IgD-negative memory B cell (primary cell): ENCODE data around the gene ASTN1. TPM values are rescaled to one million over a fixed set of nuclear protein-coding genes. Genes with fewer than 3 reads are reported as not detected.

ENCODE experiments used
- H3K27ac Mint-ChIP-seq, 3 donors: one replicate each; pipeline ENCODE4 v1.8.0; 2020 to 2022; ENCODE audit warnings: mild to moderate bottlenecking in 3 of 3, mixed read lengths in 3 of 3, moderate library complexity in 1 of 3
- H3K27me3 Mint-ChIP-seq: one replicate; pipeline ENCODE4 v1.8.0; 2021; ENCODE audit warnings: mixed read lengths
- H3K36me3 Mint-ChIP-seq: one replicate; pipeline ENCODE4 v1.8.0; 2020; ENCODE audit warnings: mild to moderate bottlenecking, mixed read lengths
- H3K4me1 Mint-ChIP-seq, 3 donors: one replicate each; pipeline ENCODE4 v1.8.0; 2020 to 2022; ENCODE audit warnings: mixed read lengths in 3 of 3, mild to moderate bottlenecking in 1 of 3
- H3K4me3 Mint-ChIP-seq, 4 donors: one replicate each; pipeline ENCODE4 v1.8.0; 2020 to 2022; ENCODE audit warnings: mild to moderate bottlenecking in 4 of 4, mixed read lengths in 4 of 4, moderate library complexity in 3 of 4
- H3K9me3 Mint-ChIP-seq, 3 donors: one replicate each; pipeline ENCODE4 v1.8.0; 2020 to 2021; ENCODE audit warnings: mixed read lengths in 3 of 3, mild to moderate bottlenecking in 1 of 3
- polyA plus RNA-seq: library from polyadenylated mRNA; unstranded; fragments of 300-500 nt; fragmentation: Illumina TruSeq; gene quantifications from one replicate; pipeline ENCODE4 v1.2.3, GENCODE V29; 2021

Gene ASTN1
- polyA plus RNA-seq, 1 donor from 2014 or later = not detected

DNA sequence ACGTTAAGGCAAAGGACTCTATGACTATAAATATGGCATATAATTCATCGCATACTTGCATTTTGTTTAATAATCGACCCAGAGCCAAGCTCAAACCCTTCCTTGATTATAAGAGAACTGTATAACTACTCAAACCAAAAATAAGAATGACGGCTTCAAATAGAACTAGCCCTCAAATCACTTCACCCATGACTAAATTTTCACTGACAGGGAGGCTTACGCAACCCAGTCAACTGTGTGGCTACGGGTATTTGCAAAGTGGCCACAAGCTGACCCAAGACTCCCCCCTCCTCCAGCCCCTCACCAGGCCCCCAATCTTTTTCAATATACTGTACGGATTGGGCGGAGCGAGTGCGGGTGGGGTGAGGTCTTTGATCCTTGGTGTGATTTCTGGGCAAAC lies 268.3 kb downstream of the ASTN1 start:
- Mint-ChIP-seq H3K27me3 (peaks cover 8% of the 10 kb centered on the region), H3K27ac (no peak overlapping the region)

DNA sequence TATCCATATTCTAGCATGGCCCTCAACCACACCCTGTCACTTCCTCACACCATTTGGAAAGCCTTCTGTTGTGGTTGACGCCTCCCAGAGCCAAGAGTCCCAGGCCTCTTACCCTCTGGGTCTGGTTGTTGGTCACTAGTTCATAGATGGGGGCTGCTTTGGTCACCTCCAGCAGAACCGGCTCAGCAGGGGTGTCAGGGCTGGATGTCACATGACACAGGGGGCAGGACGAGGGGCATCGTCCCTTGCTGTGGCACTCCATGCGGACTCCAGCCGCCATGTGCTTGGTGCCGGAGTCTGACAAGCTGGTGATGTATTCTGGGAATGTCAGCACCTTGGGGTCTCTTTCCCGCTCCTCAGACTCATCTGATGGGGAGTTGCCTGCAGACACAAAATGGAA lies 270.1 kb downstream of the ASTN1 start:
- no peaks in the 10 kb centered on the region for H3K36me3 Mint-ChIP-seq
- H3K4me3 Mint-ChIP-seq = no peak overlapping the region
- H3K9me3 Mint-ChIP-seq = no peaks in the 10 kb centered on the region
- peaks cover 8% of the 10 kb centered on the region for H3K27me3 Mint-ChIP-seq
- no peak overlapping the region for H3K27ac Mint-ChIP-seq
- H3K4me1 Mint-ChIP-seq = peaks cover 3 to 5% (median 4%) of the 10 kb centered on the region in 3 donors

More for the DNA sequence above, 268.3 kb downstream of the ASTN1 start:
- Mint-ChIP-seq H3K4me1 (peaks cover 3 to 5% (median 4%) of the 10 kb centered on the region in 3 donors), H3K36me3 (no peaks in the 10 kb centered on the region), H3K9me3 (no peaks in the 10 kb centered on the region), H3K4me3 (no peak overlapping the region)

DNA sequence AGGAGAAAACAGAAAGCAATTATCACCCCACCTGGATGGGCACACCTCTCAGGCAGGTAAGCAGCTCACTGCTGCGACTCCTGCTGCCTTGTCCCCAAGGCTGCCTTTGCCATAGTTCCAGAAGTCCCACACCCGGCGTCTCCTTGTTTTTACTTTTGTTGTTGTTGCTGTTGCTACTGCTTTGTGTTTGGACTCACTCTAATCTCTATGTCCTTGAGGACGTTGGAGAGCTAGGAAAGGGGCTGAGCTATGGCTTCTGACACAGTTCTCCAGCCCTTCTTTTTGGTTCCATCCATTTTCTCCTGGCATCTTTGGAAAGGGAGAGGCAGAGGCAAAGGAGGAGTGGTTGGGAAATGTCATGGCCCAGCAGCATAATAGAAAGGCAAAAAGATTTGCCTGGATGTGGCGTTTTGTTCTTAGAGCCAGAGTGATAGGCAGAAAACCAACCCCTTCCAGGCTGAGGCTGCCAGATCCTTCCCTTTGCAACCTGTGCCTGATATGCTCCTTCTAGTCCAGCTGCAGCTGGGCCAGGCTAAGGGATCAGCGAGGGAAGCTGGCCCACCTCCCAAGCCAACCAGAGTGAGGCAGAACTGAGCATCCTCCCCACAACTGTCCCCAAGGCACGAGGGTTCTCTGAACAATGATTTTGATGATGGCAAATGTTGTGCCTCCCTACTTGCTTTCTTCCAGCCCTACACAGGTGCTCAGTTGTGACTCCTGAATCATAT lies 270.7 kb downstream of the ASTN1 start:
- Mint-ChIP-seq H3K4me1 (peaks cover 3 to 5% (median 4%) of the 10 kb centered on the region in 3 donors), H3K27ac (no peak overlapping the region), H3K27me3 (peaks cover 8% of the 10 kb centered on the region), H3K4me3 (no peak overlapping the region), H3K9me3 (no peaks in the 10 kb centered on the region), H3K36me3 (no peaks in the 10 kb centered on the region)

DNA sequence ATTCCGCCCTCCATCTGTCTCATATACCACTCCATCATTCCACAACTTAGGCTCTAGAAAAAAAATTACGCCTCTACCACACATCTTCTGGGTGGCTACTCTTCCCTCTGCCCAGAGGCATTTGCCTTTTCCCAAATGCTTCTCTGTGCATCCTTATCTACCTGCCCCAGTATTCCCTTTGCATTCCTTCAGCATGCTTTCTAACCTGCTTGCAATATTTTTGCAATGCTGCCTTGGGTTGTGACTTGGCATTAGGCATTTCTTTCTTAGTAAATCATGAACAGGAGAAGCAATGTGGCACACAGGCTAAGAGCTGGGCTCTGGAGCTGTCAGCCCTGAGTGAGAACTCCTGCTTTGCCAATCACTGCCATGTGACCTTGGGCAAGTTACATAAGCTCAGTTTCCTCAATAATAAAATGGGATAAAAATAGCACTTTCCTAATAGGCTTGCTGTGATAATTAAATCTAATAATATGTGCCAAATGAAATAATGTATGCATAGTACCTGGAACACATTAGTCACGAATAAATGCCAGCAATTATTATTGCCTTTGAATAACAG lies 276.0 kb downstream of the ASTN1 start:
- Mint-ChIP-seq H3K9me3 (peaks cover 0 to 2% (median 0%) of the 10 kb centered on the region in 3 donors), H3K27ac (no peak overlapping the region), H3K4me1 (no peaks in the 10 kb centered on the region), H3K36me3 (no peaks in the 10 kb centered on the region), H3K4me3 (no peak overlapping the region), H3K27me3 (peaks cover 6% of the 10 kb centered on the region)

DNA sequence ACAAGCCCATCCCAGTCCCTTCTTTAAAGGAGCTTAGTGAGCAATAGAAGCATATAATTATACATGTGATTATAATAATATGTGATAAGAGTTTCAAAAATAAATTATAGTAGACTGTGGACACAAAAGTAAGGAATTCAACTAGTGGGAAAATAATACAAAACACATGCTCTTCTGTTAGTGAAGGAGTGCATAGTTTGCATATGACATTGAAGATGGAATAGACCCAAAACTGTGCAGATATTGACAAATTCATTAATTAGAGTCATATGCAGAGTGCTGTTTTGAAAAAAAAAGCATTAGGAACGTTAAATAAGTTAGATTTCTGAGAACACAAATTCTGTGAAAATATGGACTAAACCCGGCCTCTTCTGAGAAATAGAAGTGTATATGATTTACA lies 278.8 kb downstream of the ASTN1 start:
- H3K27me3 Mint-ChIP-seq = peaks cover 6% of the 10 kb centered on the region
- H3K9me3 Mint-ChIP-seq = peaks cover 0 to 2% (median 0%) of the 10 kb centered on the region in 3 donors
- no peak overlapping the region for H3K4me3 Mint-ChIP-seq
- H3K27ac Mint-ChIP-seq = no peak overlapping the region
- no peaks in the 10 kb centered on the region for H3K36me3 Mint-ChIP-seq
- H3K4me1 Mint-ChIP-seq = no peaks in the 10 kb centered on the region

DNA sequence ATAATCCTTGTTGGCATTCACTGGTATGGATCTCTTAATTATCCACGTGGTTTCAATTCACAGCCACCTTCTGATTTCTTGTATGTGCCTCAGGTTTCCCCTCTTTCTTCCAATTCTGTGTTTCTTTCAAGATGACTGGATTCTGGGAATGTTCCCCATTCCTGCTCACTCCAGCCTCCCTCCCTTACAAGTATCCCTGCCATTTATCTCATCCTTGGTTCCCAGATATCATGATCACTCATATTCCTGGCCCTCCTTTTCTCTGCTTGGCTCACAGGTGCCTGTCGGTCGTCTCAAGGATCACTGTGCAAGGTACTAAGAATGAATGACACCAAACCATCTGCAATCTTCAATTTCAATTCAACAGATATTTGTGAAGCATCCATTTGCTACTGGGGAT lies 279.2 kb downstream of the ASTN1 start:
- peaks cover 6% of the 10 kb centered on the region for H3K27me3 Mint-ChIP-seq
- no peaks in the 10 kb centered on the region for H3K36me3 Mint-ChIP-seq
- H3K4me3 Mint-ChIP-seq = no peak overlapping the region
- H3K9me3 Mint-ChIP-seq = peaks cover 0 to 2% (median 0%) of the 10 kb centered on the region in 3 donors
- H3K27ac Mint-ChIP-seq = no peak overlapping the region
- H3K4me1 Mint-ChIP-seq = no peaks in the 10 kb centered on the region

DNA sequence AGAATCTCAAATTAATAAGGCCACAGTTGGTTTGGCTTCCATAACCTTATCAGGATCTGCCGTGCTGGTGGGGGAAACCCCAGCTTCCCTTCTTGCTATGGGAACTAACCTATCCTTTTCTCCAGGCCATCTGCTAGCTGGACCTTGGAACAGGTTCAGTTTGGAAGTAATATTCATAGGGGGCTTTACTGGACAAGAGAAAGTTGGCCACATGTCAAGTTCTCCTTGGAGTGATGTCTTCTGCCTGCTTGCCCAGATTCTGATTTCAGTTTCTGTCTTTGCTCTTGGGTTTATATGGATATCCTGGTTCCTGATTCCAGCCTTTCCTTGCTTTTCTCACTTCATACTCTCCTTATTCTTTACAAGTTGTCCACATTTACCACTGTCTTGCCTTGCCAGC lies 279.6 kb downstream of the ASTN1 start:
- Mint-ChIP-seq H3K27me3 (peaks cover 4% of the 10 kb centered on the region), H3K36me3 (no peaks in the 10 kb centered on the region), H3K9me3 (peaks cover 0 to 2% (median 0%) of the 10 kb centered on the region in 3 donors), H3K27ac (no peak overlapping the region), H3K4me1 (no peaks in the 10 kb centered on the region), H3K4me3 (no peak overlapping the region)

DNA sequence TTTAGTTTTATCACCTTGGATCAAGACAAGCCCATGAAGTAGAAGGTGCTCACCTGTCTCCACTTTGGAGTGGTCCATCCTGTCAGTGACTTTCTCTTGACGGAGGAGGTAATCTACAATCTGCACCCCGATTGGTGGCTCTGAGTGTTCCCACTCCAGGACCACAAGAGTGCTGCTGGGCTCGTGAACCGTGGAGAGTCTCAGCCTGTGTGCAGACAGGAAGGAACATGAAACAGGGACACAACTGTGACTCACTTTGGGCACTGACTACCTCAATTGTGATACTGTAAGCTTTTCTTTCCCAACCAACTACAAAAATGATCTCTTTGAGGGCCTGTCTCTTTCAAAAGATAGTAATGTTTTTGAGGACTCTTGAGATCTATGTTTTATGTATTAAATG lies 280.2 kb downstream of the ASTN1 start:
- Mint-ChIP-seq H3K4me3 (no peak overlapping the region), H3K4me1 (no peaks in the 10 kb centered on the region), H3K9me3 (peaks cover 0 to 2% (median 0%) of the 10 kb centered on the region in 3 donors), H3K27ac (no peak overlapping the region), H3K36me3 (no peaks in the 10 kb centered on the region), H3K27me3 (peaks cover 4% of the 10 kb centered on the region)

DNA sequence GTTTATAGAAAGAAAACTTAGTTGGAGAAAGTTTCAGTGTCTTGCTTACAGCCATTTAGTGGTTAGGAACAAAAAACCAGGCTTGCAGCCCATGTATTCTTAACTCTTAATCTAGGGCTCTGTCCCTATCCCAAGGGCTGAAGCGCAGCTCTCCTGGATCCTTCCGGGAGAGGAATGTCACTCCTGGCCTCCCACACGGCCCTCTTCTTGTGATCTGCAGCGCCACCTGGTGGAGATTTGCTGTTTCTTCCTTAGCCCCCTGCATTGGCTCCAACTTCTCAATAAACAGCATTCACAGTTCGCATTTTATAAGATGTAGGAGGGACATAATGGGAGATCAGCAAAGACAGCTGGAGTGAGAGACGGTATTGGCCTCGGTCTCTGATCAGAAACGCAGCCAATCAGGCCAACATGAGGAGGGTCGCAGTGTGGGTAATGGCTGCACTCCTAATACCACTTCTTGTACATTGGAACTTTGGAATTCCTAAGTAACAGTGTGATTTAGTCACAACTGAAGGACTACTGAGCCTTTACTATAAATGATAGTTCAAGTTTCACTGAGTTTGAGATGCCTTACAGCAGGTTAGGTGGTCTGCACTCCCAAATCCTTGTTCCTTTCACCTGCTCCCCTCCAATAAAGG lies 283.4 kb downstream of the ASTN1 start:
- Mint-ChIP-seq H3K9me3 (no peaks in the 10 kb centered on the region), H3K27ac (no peak overlapping the region), H3K36me3 (no peaks in the 10 kb centered on the region), H3K4me1 (no peaks in the 10 kb centered on the region), H3K27me3 (peaks cover 4% of the 10 kb centered on the region), H3K4me3 (no peak overlapping the region)

DNA sequence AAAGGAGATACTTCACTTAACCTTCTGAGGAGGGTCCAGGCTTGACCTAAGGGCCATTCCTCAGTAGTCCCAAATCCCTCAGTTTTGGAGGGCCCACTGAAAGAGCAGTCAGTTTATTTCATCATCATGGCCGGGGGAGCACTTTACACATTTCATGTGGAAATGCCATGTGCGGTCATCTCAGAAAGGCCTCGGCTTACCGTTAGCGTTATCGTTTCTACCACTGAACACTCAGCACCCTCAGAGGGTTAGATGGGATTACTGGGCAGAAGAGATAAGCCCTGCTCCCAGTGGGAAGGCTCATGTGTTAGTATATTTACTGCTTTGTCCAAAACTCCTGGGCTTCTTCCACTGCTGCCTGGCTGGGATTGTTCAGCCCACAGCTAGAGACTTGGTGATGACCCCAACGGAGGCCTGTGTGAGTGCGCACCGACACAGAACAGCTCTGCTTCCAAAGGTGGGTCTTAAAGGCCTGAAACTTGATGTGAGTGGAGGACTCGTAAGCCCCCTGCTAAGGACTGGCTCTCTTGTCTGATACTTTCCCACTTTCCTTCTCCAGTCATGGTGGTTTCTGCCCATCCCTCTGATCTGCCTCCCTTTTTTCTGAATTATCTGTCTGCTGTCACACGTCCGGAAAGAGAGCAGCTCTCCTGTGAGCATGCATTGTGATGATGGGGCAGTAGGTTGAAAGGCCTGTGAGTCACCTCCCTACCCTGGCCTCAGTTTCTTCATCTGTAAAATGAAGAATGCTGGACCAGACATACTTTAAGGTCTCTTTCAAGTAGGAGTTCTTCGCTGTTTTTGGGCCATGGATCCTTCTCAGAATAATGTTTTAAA lies 284.5 kb downstream of the ASTN1 start:
- Mint-ChIP-seq H3K4me1 (no peaks in the 10 kb centered on the region), H3K27ac (no peak overlapping the region), H3K36me3 (no peaks in the 10 kb centered on the region), H3K27me3 (peaks cover under 1% of the 10 kb centered on the region), H3K4me3 (no peak overlapping the region), H3K9me3 (no peaks in the 10 kb centered on the region)

DNA sequence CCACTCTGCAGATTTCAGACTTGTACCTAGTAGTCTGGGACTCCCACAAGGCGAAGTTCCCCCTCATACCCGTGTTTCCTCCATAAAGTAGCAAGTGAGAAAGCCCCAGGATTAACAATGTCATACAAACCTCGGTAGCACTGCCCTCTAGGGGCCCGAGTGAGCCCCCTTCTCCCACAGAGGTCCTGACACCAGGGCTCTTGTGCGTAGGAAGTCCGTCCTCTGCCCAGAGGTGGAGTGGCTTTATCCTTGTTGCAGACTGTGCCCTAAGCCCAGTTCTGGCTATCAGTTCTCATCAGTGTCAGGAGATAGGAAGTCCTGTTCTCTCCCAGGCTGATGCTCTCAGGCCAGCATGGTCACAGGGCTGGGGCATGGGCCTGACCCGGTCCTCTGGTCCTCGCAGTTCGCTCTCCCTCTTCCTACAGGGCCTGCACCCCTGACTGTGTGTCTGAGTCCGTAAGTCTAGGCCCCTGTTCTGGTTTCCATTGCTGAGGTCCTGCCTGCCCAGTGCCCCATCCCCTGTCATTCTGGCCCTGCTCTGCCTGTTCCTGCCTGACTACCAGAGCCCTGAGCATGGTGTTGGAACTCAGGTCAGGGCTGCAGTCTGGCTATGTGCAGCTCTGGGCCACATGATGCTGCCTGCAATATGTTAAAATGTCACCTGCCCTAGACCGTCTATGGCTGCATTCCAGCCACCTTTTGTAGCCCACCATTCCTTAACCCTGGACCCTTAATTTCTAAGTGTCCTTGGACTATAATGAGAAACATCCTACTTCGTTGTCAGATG lies 285.6 kb downstream of the ASTN1 start:
- H3K27me3 Mint-ChIP-seq = no peaks in the 10 kb centered on the region
- no peaks in the 10 kb centered on the region for H3K4me1 Mint-ChIP-seq
- no peaks in the 10 kb centered on the region for H3K9me3 Mint-ChIP-seq
- H3K4me3 Mint-ChIP-seq = no peak overlapping the region
- H3K27ac Mint-ChIP-seq = no peak overlapping the region
- H3K36me3 Mint-ChIP-seq = no peaks in the 10 kb centered on the region

DNA sequence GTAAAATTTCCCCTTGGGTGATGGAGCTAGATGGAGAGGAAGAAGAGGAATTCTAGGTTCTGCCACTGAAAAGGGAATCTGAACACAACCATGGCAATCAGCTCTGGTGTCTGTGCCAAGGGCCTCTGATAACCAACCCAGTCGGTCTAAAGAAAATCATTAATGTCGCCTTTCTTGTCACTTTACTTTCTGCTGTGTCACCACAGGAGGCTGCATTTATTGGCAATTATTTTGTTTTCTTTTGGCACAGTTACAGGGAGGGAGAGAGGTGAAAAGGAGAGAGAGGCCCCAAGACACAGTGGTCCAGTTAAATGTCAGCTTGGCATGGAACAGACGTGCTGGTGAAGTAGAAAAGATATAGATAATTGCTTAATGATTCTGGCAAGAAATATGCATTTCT lies 287.0 kb downstream of the ASTN1 start:
- Mint-ChIP-seq H3K4me1 (no peaks in the 10 kb centered on the region), H3K4me3 (no peak overlapping the region), H3K27ac (no peak overlapping the region), H3K27me3 (no peaks in the 10 kb centered on the region), H3K36me3 (no peaks in the 10 kb centered on the region), H3K9me3 (no peaks in the 10 kb centered on the region)

DNA sequence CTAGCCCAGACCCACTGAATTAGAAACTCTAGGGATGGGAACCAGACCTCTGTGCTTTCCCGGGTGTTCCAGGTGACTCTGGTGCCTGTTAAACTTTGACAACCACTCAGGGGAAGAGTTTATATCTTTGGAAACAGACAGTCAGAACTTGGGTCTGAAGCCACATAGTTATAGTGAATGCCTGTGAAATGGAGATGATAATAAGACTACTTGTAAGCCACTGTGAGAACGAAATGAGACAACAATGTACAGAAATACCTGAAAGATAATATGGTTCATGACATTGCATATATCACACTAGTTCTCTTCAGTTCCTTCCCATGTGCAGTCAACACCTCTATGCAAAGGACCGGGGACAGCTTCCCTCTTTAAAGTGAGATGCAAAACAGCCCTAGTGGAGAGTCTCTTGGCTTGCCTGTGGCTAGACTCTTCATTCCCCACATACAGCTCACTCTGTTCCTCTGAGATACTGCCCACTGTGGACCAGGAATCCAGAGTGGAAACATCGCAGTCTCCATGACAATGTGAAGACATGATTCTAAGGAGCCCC lies 287.5 kb downstream of the ASTN1 start:
- Mint-ChIP-seq H3K4me1 (no peaks in the 10 kb centered on the region), H3K27ac (peak overlapping the region in 1 of 3 donors; percentile 37), H3K36me3 (no peaks in the 10 kb centered on the region), H3K4me3 (no peak overlapping the region), H3K27me3 (no peaks in the 10 kb centered on the region), H3K9me3 (no peaks in the 10 kb centered on the region)

DNA sequence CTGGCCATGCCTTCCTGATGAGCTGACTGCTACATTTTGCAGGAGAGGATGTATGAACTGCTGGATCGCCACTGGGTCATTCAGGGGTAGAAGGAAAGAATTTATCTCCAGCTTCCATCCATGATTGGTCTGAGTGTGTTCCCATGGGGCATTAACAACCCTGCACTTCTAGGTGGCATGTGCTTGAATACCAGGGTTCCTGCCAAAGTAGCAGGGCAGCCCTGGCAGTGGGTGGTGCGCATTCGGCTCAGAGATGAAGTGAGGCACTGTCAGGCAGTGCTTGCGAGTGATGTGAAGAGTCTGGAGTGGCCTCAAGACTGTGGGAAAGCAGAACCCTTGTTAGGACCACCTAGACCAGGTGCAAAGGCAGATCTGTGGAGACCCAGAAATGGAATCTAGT lies 294.9 kb downstream of the ASTN1 start:
- Mint-ChIP-seq H3K36me3 (no peaks in the 10 kb centered on the region), H3K4me3 (no peak overlapping the region), H3K9me3 (peaks cover 0 to 5% (median 1%) of the 10 kb centered on the region in 3 donors), H3K27ac (no peak overlapping the region), H3K27me3 (no peaks in the 10 kb centered on the region), H3K4me1 (no peaks in the 10 kb centered on the region)
